ENCODE data around the gene KTI12. TPM values are rescaled to one million over a fixed set of nuclear protein-coding genes. Genes with fewer than 3 reads are reported as not detected.

The KTI12 gene
- total RNA-seq, 1 experiment from 2014 or later, result 14.3 TPM

DNA sequence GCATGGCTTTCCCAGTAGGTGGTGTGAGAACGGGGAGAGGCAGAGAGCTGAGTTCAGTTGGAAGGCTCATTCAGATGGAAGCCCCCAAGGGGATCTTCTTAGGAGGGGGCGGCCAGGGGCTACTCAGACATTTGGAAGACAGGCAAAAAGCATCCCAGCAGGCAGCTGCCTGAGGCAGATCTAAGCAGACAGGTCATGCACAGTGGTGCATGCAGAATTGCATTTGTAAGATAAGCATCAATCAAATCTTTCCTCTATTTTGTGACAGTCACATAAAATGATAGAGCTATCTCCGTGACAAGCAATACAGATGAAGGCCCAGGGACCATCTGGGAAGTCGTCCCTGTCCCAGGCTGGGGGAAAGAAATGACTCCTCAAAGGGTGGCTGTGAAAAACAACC is 46.9 kb downstream of the KTI12 start:
- Histone ChIP-seq H3K27me3 (no peaks in the 10 kb centered on the region), H3K27ac (no peak overlapping the region), H3K36me3 (no peaks in the 10 kb centered on the region), H3K4me1 (no peaks in the 10 kb centered on the region), H3K4me3 (no peak overlapping the region), H3K9me3 (replicated peaks) (no peaks in the 10 kb centered on the region)
- no peak for DNase-seq

DNA sequence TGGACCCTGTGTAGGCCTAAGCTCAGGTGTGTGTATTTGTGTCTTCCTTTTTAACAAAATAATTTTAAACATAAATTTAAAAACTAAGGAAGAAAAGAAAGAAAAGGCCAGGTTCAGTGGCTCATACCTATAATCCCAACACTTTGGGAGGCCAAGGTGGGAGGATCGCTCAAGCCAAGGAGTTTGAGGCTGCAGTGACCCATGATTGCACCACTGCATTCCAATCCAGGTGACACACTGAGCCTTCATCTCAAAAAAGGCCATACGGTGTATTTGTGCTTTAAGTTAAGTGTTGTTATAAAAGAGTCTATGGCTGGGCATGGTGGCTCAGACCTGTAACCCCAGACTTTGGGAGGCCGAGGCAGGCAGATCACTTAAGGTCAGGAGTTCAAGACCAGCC is 51.4 kb downstream of the KTI12 start:
- H3K4me1 ChIP-seq, result no peaks in the 10 kb centered on the region

More for the DNA sequence above, 51.4 kb downstream of the KTI12 start:
- H3K4me3 ChIP-seq, result no peak overlapping the region
- H3K9me3 ChIP-seq (replicated peaks), result no peaks in the 10 kb centered on the region
- no peak overlapping the region for H3K27ac ChIP-seq
- no peaks in the 10 kb centered on the region for H3K36me3 ChIP-seq
- no peaks in the 10 kb centered on the region for H3K27me3 ChIP-seq
- DNase-seq, result no peak

Other genes with a start within 250 kb of the KTI12 start
- 86.2 and 94.6 TPM in 2 replicates for gene NRDC, start 155.1 kb downstream of the KTI12 start, total RNA-seq (2014; rRNA removed; shearing (Covaris generic))
- 0.61 and 0.67 TPM in 2 replicates for gene RAB3B, start 43.1 kb downstream of the KTI12 start, total RNA-seq (2014; rRNA removed; shearing (Covaris generic))
- 32.1 and 37.0 TPM in 2 replicates for gene TXNDC12, start 21.4 kb upstream of the KTI12 start, total RNA-seq (2014; rRNA removed; shearing (Covaris generic))
- gene BTF3L4, start 22.5 kb upstream of the KTI12 start, total RNA-seq (2014; rRNA removed; shearing (Covaris generic)), result 105 and 123 TPM in 2 replicates
- 26.1 and 27.5 TPM in 2 replicates for gene ZFYVE9, start 108.3 kb upstream of the KTI12 start, total RNA-seq (2014; rRNA removed; shearing (Covaris generic))

All from SJCRH30 (cell line).